LNCaP clone FGC (cell line): Measurements from ENCODE around the gene GFRA1.

Experiments
- DNase-seq: peaks from one replicate; pipeline ENCODE4 v3.0.0-alpha.2; 2011; ENCODE audit warnings: low read depth
- H3K4me3 ChIP-seq: 2 replicates; pipeline ENCODE4 v1.5.1; 2011; ENCODE audit warnings: mild to moderate bottlenecking, low read depth, low read length, control low read depth
- TF ChIP-seq, protein P1 (sequence below): IDR thresholded peaks from 2 replicates; pipeline ENCODE4 v1.5.1; 2012; ENCODE audit warnings: mild to moderate bottlenecking; ENCODE audit not compliant: control insufficient read depth, insufficient read depth; ENCODE audit errors: extremely low read depth

GFRA1 gene

DNA sequence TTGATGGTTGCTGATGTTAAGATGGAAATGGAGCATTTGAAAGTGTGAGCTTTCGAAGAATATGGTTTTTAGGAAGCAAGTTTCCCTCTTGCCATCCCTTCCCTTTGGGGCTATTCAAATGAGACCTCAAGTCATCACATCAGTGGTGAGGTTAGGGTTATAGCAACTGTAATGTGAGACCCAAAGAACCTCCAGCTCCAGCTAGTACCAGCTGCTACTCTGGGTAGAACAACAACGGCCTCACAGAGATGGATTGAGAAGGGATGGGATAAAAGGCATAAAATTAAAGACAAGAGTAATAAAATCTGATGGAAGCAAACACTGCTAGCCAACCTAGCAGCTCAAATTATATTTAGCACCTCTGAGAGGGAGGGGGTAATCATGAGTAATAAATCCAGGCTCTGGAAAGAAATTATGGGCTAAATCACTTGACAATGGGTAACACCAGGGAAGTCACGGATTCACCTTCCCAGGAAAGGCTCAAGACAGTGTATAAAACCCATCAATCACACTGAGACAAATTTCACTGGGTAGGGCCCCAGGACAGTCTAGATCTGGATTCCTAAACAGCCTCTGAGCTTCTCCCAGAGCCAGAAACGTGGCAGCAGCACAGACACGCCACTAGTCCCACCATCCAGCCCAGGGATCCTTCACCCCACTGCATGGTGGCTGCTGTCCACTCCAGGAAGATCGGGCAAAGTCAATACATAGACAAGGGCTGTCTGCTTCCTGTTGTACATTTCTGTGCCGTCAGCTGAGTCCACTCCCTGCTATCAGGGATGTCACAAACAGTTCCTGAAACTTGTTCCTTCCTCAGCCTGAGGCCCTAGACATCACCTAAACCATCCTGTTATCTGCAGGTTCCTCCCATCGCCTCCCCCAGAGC lies 151.1 kb downstream of the GFRA1 start:
- TF ChIP-seq, protein P1, sequence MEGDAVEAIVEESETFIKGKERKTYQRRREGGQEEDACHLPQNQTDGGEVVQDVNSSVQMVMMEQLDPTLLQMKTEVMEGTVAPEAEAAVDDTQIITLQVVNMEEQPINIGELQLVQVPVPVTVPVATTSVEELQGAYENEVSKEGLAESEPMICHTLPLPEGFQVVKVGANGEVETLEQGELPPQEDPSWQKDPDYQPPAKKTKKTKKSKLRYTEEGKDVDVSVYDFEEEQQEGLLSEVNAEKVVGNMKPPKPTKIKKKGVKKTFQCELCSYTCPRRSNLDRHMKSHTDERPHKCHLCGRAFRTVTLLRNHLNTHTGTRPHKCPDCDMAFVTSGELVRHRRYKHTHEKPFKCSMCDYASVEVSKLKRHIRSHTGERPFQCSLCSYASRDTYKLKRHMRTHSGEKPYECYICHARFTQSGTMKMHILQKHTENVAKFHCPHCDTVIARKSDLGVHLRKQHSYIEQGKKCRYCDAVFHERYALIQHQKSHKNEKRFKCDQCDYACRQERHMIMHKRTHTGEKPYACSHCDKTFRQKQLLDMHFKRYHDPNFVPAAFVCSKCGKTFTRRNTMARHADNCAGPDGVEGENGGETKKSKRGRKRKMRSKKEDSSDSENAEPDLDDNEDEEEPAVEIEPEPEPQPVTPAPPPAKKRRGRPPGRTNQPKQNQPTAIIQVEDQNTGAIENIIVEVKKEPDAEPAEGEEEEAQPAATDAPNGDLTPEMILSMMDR = no peak
- no peak for DNase-seq
- no peak overlapping the region for H3K4me3 ChIP-seq

GRCh38 chr10:116120688-116121455 lies 152.1 kb downstream of the GFRA1 start:
- TF ChIP-seq, protein P1 = no peak
- no peak overlapping the region for H3K4me3 ChIP-seq
- no peak for DNase-seq

- no peak overlapping the region for H3K4me3 ChIP-seq
- TF ChIP-seq, protein P1 = no peak
- DNase-seq = no peak
Measured at GRCh38 chr10:116118847-116119246, 154.2 kb downstream of the GFRA1 start.

GRCh38 chr10:116115797-116116196 lies 157.2 kb downstream of the GFRA1 start:
- H3K4me3 ChIP-seq = no peak overlapping the region
- TF ChIP-seq, protein P1 = no peak
- DNase-seq = no peak

DNA sequence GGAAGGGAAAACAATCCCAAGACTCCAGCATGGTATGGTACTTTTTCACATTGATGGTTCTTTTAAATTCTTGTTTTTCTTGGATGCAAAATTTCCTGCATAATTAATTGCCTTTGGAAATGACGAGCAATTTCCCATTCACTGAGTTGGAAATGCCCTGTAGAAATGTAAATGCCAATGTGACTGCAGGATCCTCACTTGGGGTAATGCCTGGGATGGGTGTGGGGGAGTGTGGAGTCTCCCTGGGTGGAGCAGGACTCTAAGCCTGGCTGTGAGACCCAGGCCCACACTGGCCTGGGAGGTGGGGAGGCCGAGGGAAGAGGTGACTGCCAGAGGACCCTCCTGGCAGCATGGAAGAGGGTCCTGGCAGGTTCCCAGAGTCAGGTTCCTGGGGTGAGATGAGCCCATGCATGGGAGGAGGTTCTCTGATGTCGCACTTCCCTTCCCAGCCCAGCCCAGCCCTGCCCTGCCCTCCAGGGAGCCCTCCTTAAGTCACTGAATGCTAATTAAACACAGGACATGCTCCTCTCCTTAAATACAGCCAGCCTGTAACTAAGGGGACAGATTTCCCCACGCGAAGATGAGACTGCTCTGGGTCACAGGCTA lies 157.9 kb downstream of the GFRA1 start:
- no peak overlapping the region for H3K4me3 ChIP-seq
- no peak for DNase-seq
- TF ChIP-seq, protein P1 = no peak

DNA sequence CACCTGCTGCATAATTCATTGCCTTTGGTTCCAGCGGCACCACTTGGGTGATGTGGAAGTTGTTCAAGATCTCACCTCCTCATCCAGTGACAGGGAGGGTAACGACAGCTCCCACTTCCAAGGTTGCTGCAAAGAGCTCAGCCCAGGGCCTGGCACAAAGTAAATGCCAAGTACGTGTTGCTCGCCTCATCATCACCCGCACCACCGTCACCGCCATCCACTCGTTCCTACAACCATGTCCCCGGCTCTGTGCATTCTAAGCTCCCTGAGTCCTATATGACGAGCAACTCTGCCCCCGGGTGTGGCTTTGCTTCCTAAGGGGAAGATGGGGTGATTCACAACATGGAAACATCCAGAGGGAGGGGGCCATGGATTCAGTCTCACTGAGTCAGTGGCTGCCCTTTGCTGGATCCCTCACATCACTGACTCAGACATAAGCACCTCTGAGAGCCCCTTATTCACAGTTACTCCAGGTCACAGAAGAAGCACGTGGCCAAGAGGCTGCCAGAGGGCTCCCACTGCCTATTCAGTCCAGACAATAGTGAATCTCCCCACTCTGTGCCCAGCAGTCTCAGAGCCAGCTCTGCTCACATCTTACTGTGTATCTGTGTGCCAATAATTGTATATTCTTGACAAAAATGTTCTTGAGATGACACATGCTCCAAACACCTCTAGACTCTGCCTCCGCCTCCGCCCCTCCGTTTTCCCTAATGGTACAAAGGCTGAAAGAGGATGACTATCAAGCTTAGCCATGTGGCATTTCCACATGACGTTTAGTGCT lies 159.1 kb downstream of the GFRA1 start:
- no peak for DNase-seq

More for the DNA sequence above, 159.1 kb downstream of the GFRA1 start:
- TF ChIP-seq, protein P1 = no peak
- no peak overlapping the region for H3K4me3 ChIP-seq
